Measurements from ENCODE around the gene TYK2. TPM values are rescaled to one million over a fixed set of nuclear protein-coding genes. Genes with fewer than 3 reads are reported as not detected.
"Not testable (repeated sequence)": the region's sequence is repeated elsewhere in the genome, so short reads cannot be mapped to it uniquely, and the experiment has no call there.

The TYK2 gene
- total RNA-seq, 2 experiments from 2014 or later = 277 to 296 TPM

GRCh38 chr19:10388957-10389356, 8.6 kb upstream of the TYK2 start:
- no peak overlapping the region for H3K4me3 Mint-ChIP-seq
- H3K9me3 Mint-ChIP-seq (ENCODE audit: low read depth) = no peaks in the 10 kb centered on the region

GRCh38 chr19:10384580-10384979, 4.2 kb upstream of the TYK2 start:
- peaks cover 6% of the 10 kb centered on the region for H3K36me3 Mint-ChIP-seq
- no peaks in the 10 kb centered on the region for H3K9me3 Mint-ChIP-seq (ENCODE audit: low read depth)
- H3K27me3 Mint-ChIP-seq = no peaks in the 10 kb centered on the region
- H3K27ac Mint-ChIP-seq = no peak overlapping the region
- H3K4me1 Mint-ChIP-seq = peaks cover 17% of the 10 kb centered on the region
- DNase-seq = no peak
- ATAC-seq = no peak
- CTCF ChIA-PET = interaction anchor here (1.4 to 12.5 kb wide), 3 partner anchors 19 to 129 kb away, joined by 4 to 339 read pairs (median 320); partner anchors contain the start of genes CDC37, ICAM1 and MRPL4
- no peak overlapping the region for H3K4me3 Mint-ChIP-seq

More at GRCh38 chr19:10388957-10389356, 8.6 kb upstream of the TYK2 start:
- peaks cover 6% of the 10 kb centered on the region for H3K4me1 Mint-ChIP-seq
- H3K27ac Mint-ChIP-seq = peak overlapping the region; percentile 3
- CTCF ChIA-PET = interaction anchor here (0.6 to 12.5 kb wide), 49 partner anchors 8 to 458 kb away, joined by 3 to 339 read pairs (median 5); partner anchors contain the start of genes CDC37, DNMT1, FDX2 and ICAM1
- H3K27me3 Mint-ChIP-seq = no peaks in the 10 kb centered on the region
- H3K36me3 Mint-ChIP-seq = peaks cover 15% of the 10 kb centered on the region
- ATAC-seq (peak; percentile 73), DNase-seq (peak; percentile 85)

- not testable (repeated sequence) for DNase-seq; ATAC-seq; H3K27ac Mint-ChIP-seq; H3K4me3 Mint-ChIP-seq; H3K9me3 Mint-ChIP-seq (ENCODE audit: low read depth); H3K27me3 Mint-ChIP-seq
- H3K36me3 Mint-ChIP-seq = peaks cover 15% of the 10 kb centered on the region
- peaks cover 21% of the 10 kb centered on the region for H3K4me1 Mint-ChIP-seq
- CTCF ChIA-PET = interaction anchor here (0.7 to 12.5 kb wide), 5 partner anchors 20 to 183 kb away, joined by 3 to 320 read pairs (median 7); partner anchors contain the start of genes CDC37 and ICAM1
These were observed 2.8 kb upstream of the TYK2 start for GRCh38 chr19:10383223-10383499.

- no peaks in the 10 kb centered on the region for H3K9me3 Mint-ChIP-seq (ENCODE audit: low read depth)
- DNase-seq (no peak), ATAC-seq (peak; percentile 2)
- peak overlapping the region; percentile 94 for H3K27ac Mint-ChIP-seq
- no peaks in the 10 kb centered on the region for H3K27me3 Mint-ChIP-seq
- CTCF ChIA-PET = interaction anchor here (0.6 to 12.5 kb wide), 14 partner anchors 10 to 281 kb away, joined by 3 to 320 read pairs (median 4); partner anchors contain the start of genes CDC37, ICAM1 and RAVER1
- H3K4me1 Mint-ChIP-seq = peaks cover 23% of the 10 kb centered on the region
- H3K36me3 Mint-ChIP-seq = peaks cover 23% of the 10 kb centered on the region
- H3K4me3 Mint-ChIP-seq = peak overlapping the region; percentile 90
These were observed 476 bp downstream of the TYK2 start for GRCh38 chr19:10379880-10380312.

GRCh38 chr19:10378124-10378523, 2.2 kb downstream of the TYK2 start:
- ATAC-seq = no peak
- Mint-ChIP-seq H3K4me1 (peaks cover 23% of the 10 kb centered on the region), H3K36me3 (peaks cover 28% of the 10 kb centered on the region), H3K27me3 (no peaks in the 10 kb centered on the region), H3K4me3 (no peak overlapping the region), H3K27ac (no peak overlapping the region), H3K9me3 (ENCODE audit: low read depth) (no peaks in the 10 kb centered on the region)
- CTCF ChIA-PET = interaction anchor here (3.4 to 12.5 kb wide), 3 partner anchors 12 to 119 kb away, joined by 16 to 320 read pairs (median 79); partner anchors contain the start of gene ICAM1
- no peak for DNase-seq

GRCh38 chr19:10377140-10377640, 3.2 kb downstream of the TYK2 start:
- H3K4me3 Mint-ChIP-seq; H3K9me3 Mint-ChIP-seq (ENCODE audit: low read depth); H3K27ac Mint-ChIP-seq; H3K27me3 Mint-ChIP-seq; ATAC-seq; DNase-seq: not testable (repeated sequence)
- H3K36me3 Mint-ChIP-seq = peaks cover 30% of the 10 kb centered on the region
- CTCF ChIA-PET = interaction anchor here (5.6 kb wide), 1 partner anchor 13 kb away, joined by 79 read pairs; no protein-coding TSS in a partner anchor
- peaks cover 23% of the 10 kb centered on the region for H3K4me1 Mint-ChIP-seq

GRCh38 chr19:10374931-10375330, 5.4 kb downstream of the TYK2 start:
- Mint-ChIP-seq H3K4me3 (no peak overlapping the region), H3K27me3 (no peaks in the 10 kb centered on the region), H3K27ac (no peak overlapping the region), H3K36me3 (peaks cover 27% of the 10 kb centered on the region), H3K9me3 (ENCODE audit: low read depth) (no peaks in the 10 kb centered on the region), H3K4me1 (peaks cover 13% of the 10 kb centered on the region)
- DNase-seq (no peak), ATAC-seq (no peak)
- CTCF ChIA-PET = interaction anchor here (0.9 to 1.4 kb wide), 3 partner anchors 14 to 116 kb away, joined by 3 to 5 read pairs (median 3); no protein-coding TSS in a partner anchor

GRCh38 chr19:10372690-10373089, 7.7 kb downstream of the TYK2 start:
- DNase-seq (no peak), ATAC-seq (no peak)
- Mint-ChIP-seq H3K27ac (no peak overlapping the region), H3K36me3 (peaks cover 30% of the 10 kb centered on the region), H3K4me3 (no peak overlapping the region), H3K4me1 (peaks cover 18% of the 10 kb centered on the region), H3K27me3 (no peaks in the 10 kb centered on the region), H3K9me3 (ENCODE audit: low read depth) (no peaks in the 10 kb centered on the region)
- CTCF ChIA-PET = interaction anchor here (1.4 to 1.7 kb wide), 2 partner anchors 16 to 103 kb away, joined by 4 to 12 read pairs; no protein-coding TSS in a partner anchor

- H3K36me3 Mint-ChIP-seq = peaks cover 33% of the 10 kb centered on the region
- H3K4me3 Mint-ChIP-seq = no peak overlapping the region
- ATAC-seq = peak; percentile 39
- DNase-seq = no peak
- no peaks in the 10 kb centered on the region for H3K27me3 Mint-ChIP-seq
- H3K4me1 Mint-ChIP-seq = peaks cover 18% of the 10 kb centered on the region
- no peaks in the 10 kb centered on the region for H3K9me3 Mint-ChIP-seq (ENCODE audit: low read depth)
- CTCF ChIA-PET = interaction anchor here (1.7 kb wide), 1 partner anchor 20 kb away, joined by 6 read pairs; no protein-coding TSS in a partner anchor
- H3K27ac Mint-ChIP-seq = no peak overlapping the region
These were observed 12.1 kb downstream of the TYK2 start for GRCh38 chr19:10368101-10368803.

GRCh38 chr19:10366950-10367512, 13.3 kb downstream of the TYK2 start:
- CTCF ChIA-PET = interaction anchor here (0.9 to 1.7 kb wide), 3 partner anchors 22 to 100 kb away, joined by 3 to 6 read pairs (median 4); no protein-coding TSS in a partner anchor
- H3K27me3 Mint-ChIP-seq; H3K9me3 Mint-ChIP-seq (ENCODE audit: low read depth); ATAC-seq; H3K27ac Mint-ChIP-seq; H3K4me3 Mint-ChIP-seq; DNase-seq: not testable (repeated sequence)
- H3K36me3 Mint-ChIP-seq = peaks cover 34% of the 10 kb centered on the region
- peaks cover 18% of the 10 kb centered on the region for H3K4me1 Mint-ChIP-seq

GRCh38 chr19:10365518-10365917, 14.9 kb downstream of the TYK2 start:
- Mint-ChIP-seq H3K27ac (no peak overlapping the region), H3K9me3 (ENCODE audit: low read depth) (no peaks in the 10 kb centered on the region), H3K4me3 (no peak overlapping the region), H3K4me1 (peaks cover 18% of the 10 kb centered on the region), H3K36me3 (peaks cover 38% of the 10 kb centered on the region), H3K27me3 (no peaks in the 10 kb centered on the region)
- CTCF ChIA-PET = interaction anchor here (1.0 kb wide), 1 partner anchor 25 kb away, joined by 3 read pairs; no protein-coding TSS in a partner anchor
- ATAC-seq (no peak), DNase-seq (no peak)

GRCh38 chr19:10364644-10365043, 15.7 kb downstream of the TYK2 start:
- no peaks in the 10 kb centered on the region for H3K9me3 Mint-ChIP-seq (ENCODE audit: low read depth)
- no peaks in the 10 kb centered on the region for H3K27me3 Mint-ChIP-seq
- CTCF ChIA-PET = no interaction called here

GRCh38 chr19:10363789-10364281, 16.5 kb downstream of the TYK2 start:
- Mint-ChIP-seq H3K4me1 (peaks cover 12% of the 10 kb centered on the region), H3K27ac (no peak overlapping the region), H3K36me3 (peaks cover 35% of the 10 kb centered on the region), H3K27me3 (no peaks in the 10 kb centered on the region), H3K4me3 (no peak overlapping the region), H3K9me3 (ENCODE audit: low read depth) (no peaks in the 10 kb centered on the region)
- no peak for DNase-seq
- ATAC-seq = no peak
- CTCF ChIA-PET = no interaction called here

More at GRCh38 chr19:10364644-10365043, 15.7 kb downstream of the TYK2 start:
- Mint-ChIP-seq H3K4me3 (no peak overlapping the region), H3K4me1 (peaks cover 18% of the 10 kb centered on the region), H3K36me3 (peaks cover 38% of the 10 kb centered on the region), H3K27ac (no peak overlapping the region)
- no peak for ATAC-seq
- DNase-seq = no peak

All from activated CD8-positive, alpha-beta memory T cell treated with anti-CD3 and anti-CD28 coated beads, Interleukin-2, amount 10 ng/mL, durations not matched to agents 7 days and 5 days (primary cell).